ENCODE measurements around the gene ZCCHC7.
"Not testable (repeated sequence)": the region's sequence is repeated elsewhere in the genome, so short reads cannot be mapped to it uniquely, and the experiment has no call there.

ZCCHC7 gene

GRCh38 chr9:37286530-37287175 is 166.3 kb downstream of the ZCCHC7 start:
- TF ChIP-seq CTCF (conservative IDR thresholded peaks at IDR 0.05) = no peak
- TF ChIP-seq ZFX (IDR thresholded peaks at IDR 0.05) = no peak
- H3K27ac ChIP-seq = no peak overlapping the region

- no peak for TF ChIP-seq ZFX (IDR thresholded peaks at IDR 0.05)
- no peak for TF ChIP-seq CTCF (conservative IDR thresholded peaks at IDR 0.05)
- no peak overlapping the region for H3K27ac ChIP-seq
These were observed 166.9 kb downstream of the ZCCHC7 start for GRCh38 chr9:37287317-37287716.

- no peak overlapping the region for H3K27ac ChIP-seq
These were observed 169.3 kb downstream of the ZCCHC7 start for GRCh38 chr9:37289631-37290030.

GRCh38 chr9:37290366-37290939 is 170.1 kb downstream of the ZCCHC7 start:
- TF ChIP-seq CTCF (conservative IDR thresholded peaks at IDR 0.05) (no peak), ZFX (IDR thresholded peaks at IDR 0.05) (no peak)
- no peak overlapping the region for H3K27ac ChIP-seq

More at GRCh38 chr9:37289631-37290030, 169.3 kb downstream of the ZCCHC7 start:
- no peak for TF ChIP-seq ZFX (IDR thresholded peaks at IDR 0.05)
- no peak for TF ChIP-seq CTCF (conservative IDR thresholded peaks at IDR 0.05)

GRCh38 chr9:37290940-37291485 is 170.6 kb downstream of the ZCCHC7 start:
- H3K27ac ChIP-seq = no peak overlapping the region
- TF ChIP-seq CTCF (conservative IDR thresholded peaks at IDR 0.05) (no peak), ZFX (IDR thresholded peaks at IDR 0.05) (no peak)

GRCh38 chr9:37291612-37292238 is 171.4 kb downstream of the ZCCHC7 start:
- H3K27ac ChIP-seq = not testable (repeated sequence)

GRCh38 chr9:37292896-37293295 is 172.5 kb downstream of the ZCCHC7 start:
- no peak for TF ChIP-seq CTCF (conservative IDR thresholded peaks at IDR 0.05)
- no peak for TF ChIP-seq ZFX (IDR thresholded peaks at IDR 0.05)
- H3K27ac ChIP-seq = no peak overlapping the region

Measured in C4-2B (cell line).